ENCODE data around the gene BSG. TPM values are rescaled to one million over a fixed set of nuclear protein-coding genes. Genes with fewer than 3 reads are reported as not detected.
A peak's percentile ranks its signal among the peaks of the same experiment; 100 is the strongest.
"Not testable (repeated sequence)": the region's sequence is repeated elsewhere in the genome, so short reads cannot be mapped to it uniquely, and the experiment has no call there.

BSG gene
- total and polyA plus RNA-seq, 2 experiments from 2014 or later: 957 to 973 TPM

DNA sequence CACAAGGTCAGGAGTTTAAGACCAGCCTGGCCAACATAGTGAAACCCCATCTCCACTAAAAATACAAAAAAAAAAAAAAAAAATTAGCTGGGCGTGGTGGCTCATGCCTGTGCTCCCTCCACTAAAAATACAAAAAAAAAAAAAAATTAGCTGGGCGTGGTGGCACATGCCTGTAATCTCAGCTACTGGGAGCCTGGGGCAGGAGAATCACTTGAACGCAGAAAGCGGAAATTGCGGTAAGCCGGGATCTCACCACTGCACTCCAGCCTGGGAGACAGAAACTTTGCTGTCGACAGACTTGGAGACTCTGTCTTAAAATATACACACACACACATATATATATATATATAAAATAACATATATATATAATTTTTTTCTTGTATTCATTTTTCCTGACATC lies 54.2 kb downstream of the BSG start:
- not testable (repeated sequence) for H3K36me3 ChIP-seq (ENCODE audit: insufficient read depth); H3K4me1 ChIP-seq (ENCODE audit: insufficient read depth); H3K4me3 ChIP-seq; H3F3A ChIP-seq (replicated peaks; ENCODE audit: low read depth); H3K4me3 Mint-ChIP-seq; H3K4me2 ChIP-seq; H3K9me3 Mint-ChIP-seq; H3K27me3 ChIP-seq (ENCODE audit: insufficient read depth); H3K9me2 ChIP-seq (ENCODE audit: insufficient read depth); H2AFZ ChIP-seq; H3K4me1 Mint-ChIP-seq; H3K27ac ChIP-seq (ENCODE audit: low read depth); DNase-seq (ENCODE audit: low spot score); H4K20me1 ChIP-seq (replicated peaks; ENCODE audit: insufficient read depth); ATAC-seq
- H3K79me2 ChIP-seq (replicated peaks; ENCODE audit: insufficient read depth): peaks cover 34% of the 10 kb centered on the region
- peak overlapping the region; percentile 80; the same call in 1 of the 2 replicates for H3K27ac Mint-ChIP-seq
- H3K27me3 Mint-ChIP-seq (ENCODE audit: insufficient read depth, low read depth, poor library complexity): peaks cover 10% of the 10 kb centered on the region
- peaks cover 59% of the 10 kb centered on the region for H3K36me3 Mint-ChIP-seq (ENCODE audit: low read depth)

DNA sequence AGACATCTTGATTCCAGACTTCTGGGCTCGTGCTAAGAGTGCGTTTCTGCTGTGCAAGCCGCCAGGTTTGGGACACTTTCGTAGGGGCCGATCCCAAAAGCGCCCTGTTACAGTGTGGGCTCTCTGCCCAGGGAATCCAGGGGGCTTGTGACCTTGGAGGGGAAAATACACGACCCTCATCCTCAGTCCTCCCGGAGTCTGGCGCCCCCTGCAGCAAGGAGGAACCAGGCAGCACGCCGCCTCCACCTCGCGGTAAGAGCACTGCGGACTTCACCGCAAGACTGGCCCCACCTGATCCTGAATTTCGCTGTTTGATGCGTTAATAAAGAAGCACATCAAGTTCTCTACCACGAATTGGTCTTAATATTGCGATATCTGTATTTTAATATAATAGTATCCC lies 55.8 kb downstream of the BSG start:
- H4K20me1 ChIP-seq (replicated peaks; ENCODE audit: insufficient read depth): peaks cover 5% of the 10 kb centered on the region
- no peak overlapping the region for H3K4me2 ChIP-seq
- H3K4me1 ChIP-seq (ENCODE audit: insufficient read depth): no peaks in the 10 kb centered on the region
- H3K9me3 Mint-ChIP-seq: no peaks in the 10 kb centered on the region
- no peak overlapping the region for H3K4me3 ChIP-seq
- H3K27ac ChIP-seq (ENCODE audit: low read depth): 0 out of 2 replicates have a peak overlapping the region, but pooled peaks have one; percentile 11
- 0 out of 2 replicates have a peak, but pooled peaks cover 10% of the 10 kb centered on the region for H3F3A ChIP-seq (replicated peaks; ENCODE audit: low read depth)
- DNase-seq (ENCODE audit: low spot score): peak; percentile 86
- H3K27ac Mint-ChIP-seq: peak overlapping the region; percentile 77; the same call in 1 of the 2 replicates
- H3K36me3 ChIP-seq (ENCODE audit: insufficient read depth): peaks cover 6% of the 10 kb centered on the region; the same call in 1 of the 2 replicates
- H3K27me3 Mint-ChIP-seq (ENCODE audit: insufficient read depth, low read depth, poor library complexity): peaks cover 14% of the 10 kb centered on the region
- peaks cover 40% of the 10 kb centered on the region for H3K79me2 ChIP-seq (replicated peaks; ENCODE audit: insufficient read depth)
- peaks cover 62% of the 10 kb centered on the region for H3K36me3 Mint-ChIP-seq (ENCODE audit: low read depth)
- H3K4me1 Mint-ChIP-seq: peaks cover 6% of the 10 kb centered on the region; the same call in 2 of the 3 replicates
- TF ChIP-seq EZH2 (IDR thresholded peaks at IDR 0.05; ENCODE audit: low read depth, unreplicated experiment) (no peak), CTCF (conservative IDR thresholded peaks at IDR 0.05; ENCODE audit: low read depth in 2 of 2) (peak; percentile 79 to 88), STAT1 (IDR thresholded peaks at IDR 0.05; ENCODE audit: unreplicated experiment) (no peak), ZNF462 (CRISPR knock-in tag; IDR thresholded peaks at IDR 0.05) (no peak)
- H3K27me3 ChIP-seq (ENCODE audit: insufficient read depth): no peaks in the 10 kb centered on the region
- no peaks in the 10 kb centered on the region for H3K9me2 ChIP-seq (ENCODE audit: insufficient read depth)
- peak; percentile 69 for ATAC-seq
- no peak overlapping the region for H2AFZ ChIP-seq
- peak overlapping the region; percentile 15; the same call in 1 of the 3 replicates for H3K4me3 Mint-ChIP-seq

GRCh38 chr19:629515-629914 lies 57.1 kb downstream of the BSG start:
- not testable (repeated sequence) for H3K27me3 ChIP-seq (ENCODE audit: insufficient read depth)
- H3K79me2 ChIP-seq (replicated peaks; ENCODE audit: insufficient read depth): peaks cover 40% of the 10 kb centered on the region

More at GRCh38 chr19:629515-629914, 57.1 kb downstream of the BSG start:
- not testable (repeated sequence) for ATAC-seq; DNase-seq (ENCODE audit: low spot score); H3K4me3 Mint-ChIP-seq; H3F3A ChIP-seq (replicated peaks; ENCODE audit: low read depth); H3K27ac Mint-ChIP-seq; H2AFZ ChIP-seq; H3K9me2 ChIP-seq (ENCODE audit: insufficient read depth); H3K4me3 ChIP-seq; H3K36me3 ChIP-seq (ENCODE audit: insufficient read depth); H3K4me2 ChIP-seq; H3K9me3 Mint-ChIP-seq; H4K20me1 ChIP-seq (replicated peaks; ENCODE audit: insufficient read depth); H3K4me1 ChIP-seq (ENCODE audit: insufficient read depth)
- 0 out of 2 replicates have a peak overlapping the region, but pooled peaks have one; percentile 55 for H3K27ac ChIP-seq (ENCODE audit: low read depth)
- Mint-ChIP-seq H3K36me3 (ENCODE audit: low read depth) (peaks cover 51% of the 10 kb centered on the region), H3K27me3 (ENCODE audit: insufficient read depth, low read depth, poor library complexity) (peaks cover 17% of the 10 kb centered on the region), H3K4me1 (peaks cover 10% of the 10 kb centered on the region; the same call in 1 of the 3 replicates)
